TTC549 (cell line): Measurements from ENCODE around the gene ACP5.
"Not testable (repeated sequence)": the region's sequence is repeated elsewhere in the genome, so short reads cannot be mapped to it uniquely, and the experiment has no call there.

Experiments used
- FAIRE-seq: peaks from 2 replicates; lab custom pipeline; 2012; peaks lifted over from hg19 to GRCh38; lab: Jason Lieb, UNC

Gene ACP5

DNA sequence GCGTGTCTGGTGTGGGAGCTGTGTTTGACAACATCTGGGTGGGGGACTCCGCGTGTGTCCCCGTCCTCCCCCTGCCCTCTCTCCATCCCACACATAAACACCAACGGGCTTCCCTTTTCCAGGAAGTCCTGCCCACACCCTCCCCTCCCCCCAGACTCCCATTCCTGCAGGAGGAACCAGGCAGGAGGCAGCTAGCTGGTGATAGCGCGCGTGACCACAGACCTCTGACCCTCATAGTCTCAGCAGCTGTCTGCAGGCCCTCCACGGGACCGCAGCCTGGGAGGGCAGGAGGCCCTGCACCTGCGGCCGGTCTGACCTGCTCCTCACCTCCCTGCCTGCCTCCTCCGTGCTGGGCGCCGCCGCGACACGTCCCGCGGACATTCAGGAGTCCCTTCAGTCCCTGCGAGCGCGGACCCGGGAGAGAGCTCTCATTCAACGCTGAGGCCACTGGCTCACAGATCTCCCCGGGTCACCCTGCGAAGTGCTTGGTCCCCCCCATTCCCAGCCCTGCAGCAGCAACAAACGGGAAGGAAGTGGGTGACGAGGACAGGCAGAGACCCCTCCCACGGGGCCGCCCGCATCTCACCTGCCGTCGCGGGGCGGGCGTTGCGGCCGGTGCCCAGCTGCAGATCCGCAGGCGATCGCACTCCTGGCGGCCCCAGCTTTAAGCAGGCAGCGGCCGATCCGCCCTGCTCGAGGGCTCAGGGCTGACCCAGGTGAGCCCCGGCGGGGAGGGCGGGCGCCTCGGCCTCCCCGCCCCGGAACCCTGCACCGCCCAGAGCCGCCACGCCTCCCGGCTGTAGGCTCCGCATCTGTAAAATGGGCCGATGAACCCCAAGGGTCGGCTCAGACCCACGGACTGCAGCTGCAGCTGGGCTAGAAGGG, 1.1 kb upstream of the ACP5 start:
- no peak for FAIRE-seq

DNA sequence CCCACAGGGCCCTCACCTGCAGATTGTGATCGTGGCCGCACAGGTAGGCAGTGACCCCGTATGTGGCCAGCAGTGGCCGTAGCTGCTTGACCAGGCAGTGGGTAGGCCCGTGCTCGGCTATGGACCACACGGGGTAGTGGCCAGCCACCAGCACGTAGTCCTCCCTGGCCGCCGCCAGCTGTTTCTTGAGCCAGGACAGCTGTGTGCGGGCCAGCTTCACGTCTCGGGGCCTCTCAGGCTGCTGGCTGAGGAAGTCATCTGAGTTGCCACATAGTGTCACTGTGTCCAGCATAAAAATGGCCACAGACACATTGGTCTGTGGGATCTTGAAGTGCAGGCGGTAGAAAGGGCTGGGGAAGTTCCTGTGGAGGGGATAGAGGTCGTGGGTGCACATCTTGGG, 1.2 kb downstream of the ACP5 start:
- FAIRE-seq: no peak

GRCh38 chr19:11574689-11575088, 2.8 kb downstream of the ACP5 start:
- no peak for FAIRE-seq

GRCh38 chr19:11573763-11574162, 3.7 kb downstream of the ACP5 start:
- not testable (repeated sequence) for FAIRE-seq

- not testable (repeated sequence) for FAIRE-seq
Measured at GRCh38 chr19:11573354-11573753, 4.1 kb downstream of the ACP5 start.

- no peak for FAIRE-seq
Measured at GRCh38 chr19:11570039-11570462, 7.4 kb downstream of the ACP5 start.

GRCh38 chr19:11566164-11566563, 11.3 kb downstream of the ACP5 start:
- FAIRE-seq: no peak

GRCh38 chr19:11565649-11565980, 11.8 kb downstream of the ACP5 start:
- FAIRE-seq: not testable (repeated sequence)

GRCh38 chr19:11564082-11564807, 13.2 kb downstream of the ACP5 start:
- not testable (repeated sequence) for FAIRE-seq

- FAIRE-seq: no peak
Measured at GRCh38 chr19:11563532-11563931, 13.9 kb downstream of the ACP5 start.

DNA sequence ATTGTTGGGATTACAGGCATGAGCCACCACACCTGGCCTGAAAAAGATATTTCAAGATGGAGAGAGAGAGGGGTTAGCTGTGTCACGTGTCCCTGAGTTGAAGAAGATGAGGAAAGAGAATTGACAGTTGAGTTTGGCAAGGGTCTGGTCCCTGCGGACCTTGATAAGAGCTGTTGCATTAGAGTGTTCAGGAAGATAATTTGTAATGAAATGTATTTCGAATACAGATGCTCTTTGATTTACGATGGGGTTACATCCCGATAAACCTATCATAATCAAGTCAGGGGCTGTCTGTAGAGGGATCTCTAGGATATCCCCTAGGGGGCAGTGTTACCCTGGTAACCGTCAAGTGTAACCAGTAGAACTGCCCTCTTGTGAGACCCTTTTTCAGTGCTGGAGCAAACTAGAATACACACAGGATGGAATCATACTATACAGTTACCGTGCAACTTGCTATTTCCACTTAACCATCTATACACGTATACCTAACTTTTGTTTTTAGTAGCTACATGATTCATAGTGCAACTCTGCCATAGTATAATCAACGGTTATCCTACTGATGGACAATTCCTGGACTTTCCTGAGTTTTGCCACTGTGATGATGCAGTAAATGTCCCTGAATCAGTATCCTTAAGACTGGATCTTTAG, 16.9 kb downstream of the ACP5 start:
- no peak for FAIRE-seq

GRCh38 chr19:11558881-11559828, 18.3 kb downstream of the ACP5 start, which contains the start of gene ELOF1:
Gene ELOF1 (minus strand): TSS chr19:11559230. CDS start chr19:11554347, 4,883 bp downstream.
- FAIRE-seq: peak; percentile 67

DNA sequence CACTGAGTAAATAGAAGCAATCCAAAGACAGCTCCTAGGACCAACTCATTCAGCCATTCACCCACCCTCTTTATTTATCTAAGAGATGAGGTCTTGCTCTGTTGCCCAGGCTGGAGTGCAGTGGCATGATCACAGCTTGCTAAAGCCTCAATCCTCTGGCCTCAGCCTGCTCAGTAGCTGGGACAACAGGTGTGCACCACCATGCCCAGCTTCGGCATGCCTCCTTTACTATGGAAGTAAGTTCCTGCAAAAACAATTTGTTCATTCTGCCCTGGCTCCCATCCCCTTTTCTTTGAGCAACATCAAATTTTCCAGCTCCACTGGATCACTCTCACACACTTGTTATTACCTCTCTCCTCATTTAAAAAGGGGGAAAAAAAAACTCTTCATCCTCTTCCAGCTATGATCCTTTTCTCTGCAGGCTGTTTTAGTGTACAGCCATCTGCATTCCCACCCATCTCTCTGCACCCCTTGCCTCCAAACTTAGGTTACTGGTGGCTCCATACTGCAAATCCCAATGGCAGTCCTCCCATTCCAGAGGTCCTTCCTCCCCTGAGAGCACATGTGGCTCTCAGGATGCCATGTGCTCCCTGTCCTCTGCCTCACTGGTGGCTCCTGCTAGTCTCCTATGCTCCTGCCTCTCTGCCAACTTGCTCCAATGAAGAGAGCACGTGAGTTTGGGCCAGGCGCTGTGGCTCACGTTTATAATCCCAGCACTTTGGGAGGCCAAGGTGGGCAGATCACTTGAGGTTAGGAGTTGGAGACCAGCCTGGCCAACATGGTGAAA, 20.6 kb downstream of the ACP5 start:
- no peak for FAIRE-seq

- no peak for FAIRE-seq
Measured at GRCh38 chr19:11555246-11555645, 22.2 kb downstream of the ACP5 start.

- FAIRE-seq: no peak
Measured at GRCh38 chr19:11554160-11554559, 23.3 kb downstream of the ACP5 start.

GRCh38 chr19:11552666-11553372, 24.6 kb downstream of the ACP5 start:
- no peak for FAIRE-seq

DNA sequence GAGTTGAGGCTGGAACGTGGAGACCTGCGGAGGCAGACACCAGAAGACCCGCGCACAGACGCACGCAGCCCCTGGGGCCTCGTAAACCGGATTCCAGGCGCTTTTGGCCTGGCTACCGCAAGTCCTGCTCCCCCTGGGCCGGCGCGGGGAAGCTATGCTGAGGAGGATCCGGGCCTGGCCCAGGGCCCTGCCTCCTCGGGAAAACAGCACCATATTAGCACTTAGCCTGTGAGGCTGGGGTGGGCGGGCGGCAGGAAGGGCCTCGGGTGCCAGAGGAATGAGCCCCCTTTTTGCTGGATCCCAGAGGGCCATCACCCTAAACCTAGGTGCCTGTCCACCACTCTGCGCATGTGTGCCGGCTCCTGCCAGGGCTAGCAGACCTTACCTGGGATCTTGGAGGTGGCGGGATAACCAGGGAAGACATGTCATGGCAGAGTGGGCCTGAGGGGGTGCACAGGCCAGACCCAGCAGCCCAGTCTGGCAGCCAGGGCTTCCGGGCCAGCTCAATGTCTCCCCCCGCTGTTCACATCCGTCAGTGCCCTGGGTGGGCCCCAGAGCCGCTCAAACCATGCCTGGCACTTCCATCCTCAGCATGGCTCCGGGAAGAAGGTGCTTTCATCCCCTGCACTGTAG, 25.7 kb downstream of the ACP5 start:
- no peak for FAIRE-seq

GRCh38 chr19:11550265-11550664, 27.2 kb downstream of the ACP5 start:
- FAIRE-seq: no peak

- FAIRE-seq: no peak
Measured at GRCh38 chr19:11549386-11549953, 28.0 kb downstream of the ACP5 start.
